ENCODE measurements around the gene TMEM150B.
A peak's percentile ranks its signal among the peaks of the same experiment; 100 is the strongest.

Gene TMEM150B

GRCh38 chr19:55306712-55307111 is 18.4 kb downstream of the TMEM150B start:
- H3K36me3 ChIP-seq (ENCODE audit: control insufficient read depth in 1 of 2, insufficient read depth in 2 of 2, low read length in 2 of 2) = no peaks in the 10 kb centered on the region

GRCh38 chr19:55305983-55306562 is 19.1 kb downstream of the TMEM150B start:
- H3K27ac ChIP-seq (ENCODE audit: low read depth, low read length) = no peak overlapping the region
- H3K36me3 ChIP-seq (ENCODE audit: control insufficient read depth in 1 of 2, insufficient read depth in 2 of 2, low read length in 2 of 2) = no peaks in the 10 kb centered on the region
- no peaks in the 10 kb centered on the region for H3K27me3 ChIP-seq (ENCODE audit: control insufficient read depth in 1 of 2, insufficient read depth in 2 of 2, low read length in 2 of 2)
- no peaks in the 10 kb centered on the region for H3K9me3 ChIP-seq (ENCODE audit: control insufficient read depth in 1 of 2, low read length in 2 of 2)
- no peak overlapping the region for H3K4me3 ChIP-seq (ENCODE audit: low read depth in 1 of 2, low read length in 2 of 2)
- H3K4me1 ChIP-seq (ENCODE audit: control insufficient read depth in 1 of 2, insufficient read depth in 2 of 2, low read length in 2 of 2) = peaks cover 8 to 9% of the 10 kb centered on the region in 2 donors
- no peak overlapping the region for H3K9ac ChIP-seq (ENCODE audit: low read depth in 1 of 2, low read length in 2 of 2)

More at GRCh38 chr19:55306712-55307111, 18.4 kb downstream of the TMEM150B start:
- H3K4me3 ChIP-seq (ENCODE audit: low read depth in 1 of 2, low read length in 2 of 2) = no peak overlapping the region
- H3K4me1 ChIP-seq (ENCODE audit: control insufficient read depth in 1 of 2, insufficient read depth in 2 of 2, low read length in 2 of 2) = peaks cover 4 to 5% of the 10 kb centered on the region in 2 donors
- no peak overlapping the region for H3K27ac ChIP-seq (ENCODE audit: low read depth, low read length)
- no peak overlapping the region for H3K9ac ChIP-seq (ENCODE audit: low read depth in 1 of 2, low read length in 2 of 2)
- H3K27me3 ChIP-seq (ENCODE audit: control insufficient read depth in 1 of 2, insufficient read depth in 2 of 2, low read length in 2 of 2) = no peaks in the 10 kb centered on the region
- no peaks in the 10 kb centered on the region for H3K9me3 ChIP-seq (ENCODE audit: control insufficient read depth in 1 of 2, low read length in 2 of 2)

GRCh38 chr19:55305491-55305890 is 19.6 kb downstream of the TMEM150B start:
- Histone ChIP-seq H3K9ac (ENCODE audit: low read depth in 1 of 2, low read length in 2 of 2) (no peak overlapping the region), H3K27me3 (ENCODE audit: control insufficient read depth in 1 of 2, insufficient read depth in 2 of 2, low read length in 2 of 2) (no peaks in the 10 kb centered on the region), H3K9me3 (ENCODE audit: control insufficient read depth in 1 of 2, low read length in 2 of 2) (no peaks in the 10 kb centered on the region), H3K4me1 (ENCODE audit: control insufficient read depth in 1 of 2, insufficient read depth in 2 of 2, low read length in 2 of 2) (peaks cover 8 to 9% of the 10 kb centered on the region in 2 donors), H3K27ac (ENCODE audit: low read depth, low read length) (no peak overlapping the region), H3K4me3 (ENCODE audit: low read depth in 1 of 2, low read length in 2 of 2) (no peak overlapping the region), H3K36me3 (ENCODE audit: control insufficient read depth in 1 of 2, insufficient read depth in 2 of 2, low read length in 2 of 2) (no peaks in the 10 kb centered on the region)

- Histone ChIP-seq H3K27me3 (ENCODE audit: control insufficient read depth in 1 of 2, insufficient read depth in 2 of 2, low read length in 2 of 2) (no peaks in the 10 kb centered on the region), H3K27ac (ENCODE audit: low read depth, low read length) (no peak overlapping the region), H3K4me3 (ENCODE audit: low read depth in 1 of 2, low read length in 2 of 2) (no peak overlapping the region), H3K36me3 (ENCODE audit: control insufficient read depth in 1 of 2, insufficient read depth in 2 of 2, low read length in 2 of 2) (no peaks in the 10 kb centered on the region), H3K9me3 (ENCODE audit: control insufficient read depth in 1 of 2, low read length in 2 of 2) (no peaks in the 10 kb centered on the region), H3K4me1 (ENCODE audit: control insufficient read depth in 1 of 2, insufficient read depth in 2 of 2, low read length in 2 of 2) (peaks cover 8 to 9% of the 10 kb centered on the region in 2 donors), H3K9ac (ENCODE audit: low read depth in 1 of 2, low read length in 2 of 2) (no peak overlapping the region)
Observed at GRCh38 chr19:55304980-55305379, 20.2 kb downstream of the TMEM150B start.

- H3K27me3 ChIP-seq (ENCODE audit: control insufficient read depth in 1 of 2, insufficient read depth in 2 of 2, low read length in 2 of 2) = no peaks in the 10 kb centered on the region
- no peak overlapping the region for H3K27ac ChIP-seq (ENCODE audit: low read depth, low read length)
- no peak overlapping the region for H3K9ac ChIP-seq (ENCODE audit: low read depth in 1 of 2, low read length in 2 of 2)
- H3K4me1 ChIP-seq (ENCODE audit: control insufficient read depth in 1 of 2, insufficient read depth in 2 of 2, low read length in 2 of 2) = peaks cover 8 to 9% of the 10 kb centered on the region in 2 donors
- H3K36me3 ChIP-seq (ENCODE audit: control insufficient read depth in 1 of 2, insufficient read depth in 2 of 2, low read length in 2 of 2) = no peaks in the 10 kb centered on the region
- H3K9me3 ChIP-seq (ENCODE audit: control insufficient read depth in 1 of 2, low read length in 2 of 2) = no peaks in the 10 kb centered on the region
- H3K4me3 ChIP-seq (ENCODE audit: low read depth in 1 of 2, low read length in 2 of 2) = no peak overlapping the region
Observed at GRCh38 chr19:55304279-55304978, 20.7 kb downstream of the TMEM150B start.

- no peaks in the 10 kb centered on the region for H3K9me3 ChIP-seq (ENCODE audit: control insufficient read depth in 1 of 2, low read length in 2 of 2)
- H3K9ac ChIP-seq (ENCODE audit: low read depth in 1 of 2, low read length in 2 of 2) = no peak overlapping the region
- H3K27ac ChIP-seq (ENCODE audit: low read depth, low read length) = no peak overlapping the region
- no peaks in the 10 kb centered on the region for H3K36me3 ChIP-seq (ENCODE audit: control insufficient read depth in 1 of 2, insufficient read depth in 2 of 2, low read length in 2 of 2)
- H3K4me3 ChIP-seq (ENCODE audit: low read depth in 1 of 2, low read length in 2 of 2) = no peak overlapping the region
- H3K4me1 ChIP-seq (ENCODE audit: control insufficient read depth in 1 of 2, insufficient read depth in 2 of 2, low read length in 2 of 2) = peaks cover 8 to 9% of the 10 kb centered on the region in 2 donors
- peaks cover 0 to 3% of the 10 kb centered on the region in 2 donors for H3K27me3 ChIP-seq (ENCODE audit: control insufficient read depth in 1 of 2, insufficient read depth in 2 of 2, low read length in 2 of 2)
Observed at GRCh38 chr19:55303477-55303876, 21.7 kb downstream of the TMEM150B start.

GRCh38 chr19:55302318-55302703 is 22.8 kb downstream of the TMEM150B start:
- Histone ChIP-seq H3K9ac (ENCODE audit: low read depth in 1 of 2, low read length in 2 of 2) (peak overlapping the region; percentile 36 to 51), H3K9me3 (ENCODE audit: control insufficient read depth in 1 of 2, low read length in 2 of 2) (no peaks in the 10 kb centered on the region), H3K36me3 (ENCODE audit: control insufficient read depth in 1 of 2, insufficient read depth in 2 of 2, low read length in 2 of 2) (no peaks in the 10 kb centered on the region), H3K27me3 (ENCODE audit: control insufficient read depth in 1 of 2, insufficient read depth in 2 of 2, low read length in 2 of 2) (peaks cover 0 to 3% of the 10 kb centered on the region in 2 donors), H3K4me3 (ENCODE audit: low read depth in 1 of 2, low read length in 2 of 2) (peak overlapping the region in 1 of 2 donors; percentile 68), H3K27ac (ENCODE audit: low read depth, low read length) (no peak overlapping the region), H3K4me1 (ENCODE audit: control insufficient read depth in 1 of 2, insufficient read depth in 2 of 2, low read length in 2 of 2) (peaks cover 8 to 9% of the 10 kb centered on the region in 2 donors)

- Histone ChIP-seq H3K4me3 (ENCODE audit: low read depth in 1 of 2, low read length in 2 of 2) (peak overlapping the region; percentile 45 to 68), H3K9ac (ENCODE audit: low read depth in 1 of 2, low read length in 2 of 2) (peak overlapping the region; percentile 36 to 51), H3K27ac (ENCODE audit: low read depth, low read length) (no peak overlapping the region)
Observed at GRCh38 chr19:55301459-55302317, 23.5 kb downstream of the TMEM150B start.

GRCh38 chr19:55300886-55301458 is 24.2 kb downstream of the TMEM150B start:
- Histone ChIP-seq H3K9me3 (ENCODE audit: control insufficient read depth in 1 of 2, low read length in 2 of 2) (no peaks in the 10 kb centered on the region), H3K4me3 (ENCODE audit: low read depth in 1 of 2, low read length in 2 of 2) (no peak overlapping the region), H3K27ac (ENCODE audit: low read depth, low read length) (no peak overlapping the region), H3K9ac (ENCODE audit: low read depth in 1 of 2, low read length in 2 of 2) (no peak overlapping the region), H3K27me3 (ENCODE audit: control insufficient read depth in 1 of 2, insufficient read depth in 2 of 2, low read length in 2 of 2) (peaks cover 0 to 3% of the 10 kb centered on the region in 2 donors), H3K36me3 (ENCODE audit: control insufficient read depth in 1 of 2, insufficient read depth in 2 of 2, low read length in 2 of 2) (no peaks in the 10 kb centered on the region), H3K4me1 (ENCODE audit: control insufficient read depth in 1 of 2, insufficient read depth in 2 of 2, low read length in 2 of 2) (peaks cover 8 to 9% of the 10 kb centered on the region in 2 donors)

More at GRCh38 chr19:55301459-55302317, 23.5 kb downstream of the TMEM150B start:
- no peaks in the 10 kb centered on the region for H3K36me3 ChIP-seq (ENCODE audit: control insufficient read depth in 1 of 2, insufficient read depth in 2 of 2, low read length in 2 of 2)
- peaks cover 0 to 3% of the 10 kb centered on the region in 2 donors for H3K27me3 ChIP-seq (ENCODE audit: control insufficient read depth in 1 of 2, insufficient read depth in 2 of 2, low read length in 2 of 2)
- no peaks in the 10 kb centered on the region for H3K9me3 ChIP-seq (ENCODE audit: control insufficient read depth in 1 of 2, low read length in 2 of 2)
- peaks cover 8 to 9% of the 10 kb centered on the region in 2 donors for H3K4me1 ChIP-seq (ENCODE audit: control insufficient read depth in 1 of 2, insufficient read depth in 2 of 2, low read length in 2 of 2)
